HG02798 (cell line): ENCODE results near the gene SSR2.

Source experiments
- ATAC-seq: cut with Tn5 transposase; IDR thresholded peaks from one replicate; pipeline ENCODE4 v1.9.1; 2021; ENCODE audit warnings: mild to moderate bottlenecking; ENCODE audit not compliant: unreplicated experiment, poor library complexity

The SSR2 gene

GRCh38 chr1:155976062-155976912, 44.5 kb downstream of the SSR2 start:
- ATAC-seq = no peak

- no peak for ATAC-seq
These were observed 45.2 kb downstream of the SSR2 start for GRCh38 chr1:155975375-155976061.

- ATAC-seq = no peak
These were observed 46.3 kb downstream of the SSR2 start for GRCh38 chr1:155974208-155975115.

- ATAC-seq = no peak
These were observed 47.0 kb downstream of the SSR2 start for GRCh38 chr1:155973723-155974122.

- no peak for ATAC-seq
These were observed 48.6 kb downstream of the SSR2 start for GRCh38 chr1:155971910-155972809.

- peak; percentile 62 for ATAC-seq
These were observed 50.1 kb downstream of the SSR2 start for GRCh38 chr1:155970531-155971167.

GRCh38 chr1:155969377-155969791, 51.4 kb downstream of the SSR2 start:
- ATAC-seq = no peak

- ATAC-seq = no peak
These were observed 52.1 kb downstream of the SSR2 start for GRCh38 chr1:155968670-155969069.

GRCh38 chr1:155968051-155968400, 52.7 kb downstream of the SSR2 start:
- ATAC-seq = no peak

GRCh38 chr1:155967341-155968050, 53.3 kb downstream of the SSR2 start:
- no peak for ATAC-seq

GRCh38 chr1:155966750-155967149, 54.0 kb downstream of the SSR2 start:
- no peak for ATAC-seq

- ATAC-seq = no peak
These were observed 54.6 kb downstream of the SSR2 start for GRCh38 chr1:155966135-155966534.

GRCh38 chr1:155964193-155964592, 56.6 kb downstream of the SSR2 start:
- no peak for ATAC-seq

- no peak for ATAC-seq
These were observed 58.0 kb downstream of the SSR2 start for GRCh38 chr1:155962599-155963211.

GRCh38 chr1:155961937-155962336, 58.8 kb downstream of the SSR2 start:
- ATAC-seq = peak; percentile 41

- ATAC-seq = no peak
These were observed 60.5 kb downstream of the SSR2 start for GRCh38 chr1:155960081-155960745.
